OCI-LY7 (cell line): ENCODE results near the gene FEZ2. TPM values are rescaled to one million over a fixed set of nuclear protein-coding genes. Genes with fewer than 3 reads are reported as not detected.

ENCODE experiments used
- BruUV-seq: library from RNA; stranded (reverse); fragments of 400-500 nt; replicated peaks from 2 replicates; lab custom pipeline; 2021; lab: Mats Ljungman, UMichigan
- CTCF ChIA-PET: fragments of 300-600 bp; sonication (Branson Sonifier 250); formaldehyde crosslinking; loops from one replicate; lab custom pipeline; 2022; ENCODE audit warnings: antibody characterized with exemption; ENCODE audit not compliant: unreplicated experiment; lab: Charles Lee
- POLR2A ChIA-PET: fragments of 300-600 bp; sonication (Branson Sonifier 250); formaldehyde crosslinking; loops from one replicate; lab custom pipeline; 2022; ENCODE audit warnings: antibody characterized with exemption; lab: Charles Lee
- DNase-seq: peaks from one replicate; pipeline ENCODE4 v3.0.0-alpha.2; 2015; ENCODE audit warnings: low spot score
- H2AFZ ChIP-seq: fragments of 200-600 bp; sonication (generic), shearing (Covaris generic); 2 replicates; pipeline ENCODE4 v1.6.1; 2014; ENCODE audit warnings: mild to moderate bottlenecking, antibody characterized with exemption, low read length, moderate library complexity
- H3K27ac ChIP-seq: fragments of 200-600 bp; sonication (generic); 2 replicates; pipeline ENCODE4 v1.5.1; 2014; ENCODE audit warnings: mixed run types, low read depth, mild to moderate bottlenecking, moderate library complexity, low read length, inconsistent platforms; ENCODE audit not compliant: poor library complexity, severe bottlenecking
- H3K36me3 ChIP-seq: fragments of 200-600 bp; sonication (generic); 2 replicates; pipeline ENCODE4 v1.6.1; 2014; ENCODE audit warnings: mild to moderate bottlenecking, antibody characterized with exemption, low read length, moderate library complexity, mixed read lengths; ENCODE audit not compliant: insufficient read depth
- H3K4me1 ChIP-seq: fragments of 200-600 bp; sonication (generic); 2 replicates; pipeline ENCODE4 v1.5.1; 2014; ENCODE audit warnings: mild to moderate bottlenecking, low read length; ENCODE audit not compliant: insufficient read depth, poor library complexity, severe bottlenecking
- H3K4me2 ChIP-seq: fragments of 200-600 bp; sonication (generic); 2 replicates; pipeline ENCODE4 v1.6.1; 2014; ENCODE audit warnings: mild to moderate bottlenecking, low read length
- H3K4me3 ChIP-seq: fragments of 200-600 bp; sonication (generic); 2 replicates; pipeline ENCODE4 v1.5.1; 2014; ENCODE audit warnings: mild to moderate bottlenecking, low read depth, low read length; ENCODE audit not compliant: poor library complexity, severe bottlenecking
- H3K79me2 ChIP-seq: fragments of 200-600 bp; sonication (generic); 2 replicates; pipeline ENCODE4 v1.6.1; 2016; ENCODE audit warnings: low read depth, mild to moderate bottlenecking, low read length, moderate library complexity, mixed read lengths; ENCODE audit not compliant: insufficient read depth
- H3K9me2 ChIP-seq: fragments of 200-600 bp; sonication (generic); 2 replicates; pipeline ENCODE4 v1.6.1; 2016; ENCODE audit warnings: mild to moderate bottlenecking, low read length, mixed read lengths; ENCODE audit not compliant: insufficient read depth
- H3K9me3 ChIP-seq: fragments of 200-600 bp; sonication (generic); 2 replicates; pipeline ENCODE4 v1.6.1; 2014; ENCODE audit warnings: mild to moderate bottlenecking, mixed run types, low read length, mixed read lengths
- H4K20me1 ChIP-seq: fragments of 200-600 bp; sonication (generic); 2 replicates; pipeline ENCODE4 v1.6.1; 2014; ENCODE audit warnings: mild to moderate bottlenecking, antibody characterized with exemption, low read length, moderate library complexity, mixed read lengths; ENCODE audit not compliant: insufficient read depth
- CTCF ChIP-seq: fragments of 200-600 bp; sonication (generic); conservative IDR thresholded peaks from 2 replicates; pipeline ENCODE4 v1.5.1; 2014; ENCODE audit warnings: mild to moderate bottlenecking, antibody characterized with exemption, low read length, moderate library complexity, mixed read lengths
- EZH2phosphoT487 ChIP-seq: fragments of 200-600 bp; sonication (generic); IDR thresholded peaks from 2 replicates; pipeline ENCODE4 v1.6.1; 2018; ENCODE audit warnings: low read depth, borderline replicate concordance, mild to moderate bottlenecking, mixed run types, antibody characterized with exemption, low read length, moderate library complexity, mixed read lengths
- intact Hi-C: fragments of 100-400 bp; cut with micrococcal nuclease; formaldehyde crosslinking; loops from one replicate; pipeline ENCODE4 v1.10.0; 2022; ENCODE audit not compliant: unreplicated experiment
- total RNA-seq, 2 experiments: library from RNA; depleted of rRNA in 1 of 2; stranded (reverse); fragments of >200 nt in 1 of 2; shearing (Covaris generic) in 1 of 2; gene quantifications; 2 replicates each; pipeline ENCODE4 v1.2.3, GENCODE V29; 2014 to 2022

The FEZ2 gene
- total RNA-seq, 2 experiments from 2014 or later = 17.1 to 23.2 TPM

- H3K4me1 ChIP-seq = no peaks in the 10 kb centered on the region
- TF ChIP-seq CTCF (no peak), EZH2phosphoT487 (no peak)
- H3K4me3 ChIP-seq = no peak overlapping the region
- POLR2A ChIA-PET = interaction anchor here (0.6 kb wide), 1 partner anchor 66 kb away, joined by 5 read pairs; no protein-coding TSS in a partner anchor
- no peak for DNase-seq
- BruUV-seq = no TSS peak
- H2AFZ ChIP-seq = no peak overlapping the region
- no peak overlapping the region for H3K4me2 ChIP-seq
- no peak overlapping the region for H3K27ac ChIP-seq
- H3K9me2 ChIP-seq = no peaks in the 10 kb centered on the region
- peaks cover 38% of the 10 kb centered on the region for H3K36me3 ChIP-seq
- H4K20me1 ChIP-seq = no peaks in the 10 kb centered on the region
- no peaks in the 10 kb centered on the region for H3K79me2 ChIP-seq
- CTCF ChIA-PET = no interaction called here
- intact Hi-C loops = no loop called here
- no peaks in the 10 kb centered on the region for H3K9me3 ChIP-seq
Measured at GRCh38 chr2:36520431-36520830, 77.5 kb downstream of the FEZ2 start.

- intact Hi-C loops = no loop called here
- no peak overlapping the region for H3K4me3 ChIP-seq
- H3K9me3 ChIP-seq = no peaks in the 10 kb centered on the region
- no peaks in the 10 kb centered on the region for H3K9me2 ChIP-seq
- no peak overlapping the region for H3K4me2 ChIP-seq
- BruUV-seq = no TSS peak
- H3K4me1 ChIP-seq = no peaks in the 10 kb centered on the region
- H3K79me2 ChIP-seq = no peaks in the 10 kb centered on the region
- CTCF ChIA-PET = no interaction called here
- POLR2A ChIA-PET = interaction anchor here (0.5 to 1.0 kb wide), 2 partner anchors 13 to 111 kb away, joined by 3 read pairs; no protein-coding TSS in a partner anchor
- no peaks in the 10 kb centered on the region for H4K20me1 ChIP-seq
- H3K27ac ChIP-seq = no peak overlapping the region
- no peak for TF ChIP-seq CTCF
- peaks cover 54% of the 10 kb centered on the region for H3K36me3 ChIP-seq
- DNase-seq = no peak
- no peak overlapping the region for H2AFZ ChIP-seq
Measured at GRCh38 chr2:36516136-36516870, 81.7 kb downstream of the FEZ2 start.

- no peak overlapping the region for H2AFZ ChIP-seq
- no peak for DNase-seq
- CTCF ChIA-PET = no interaction called here
- TF ChIP-seq EZH2phosphoT487 (no peak), CTCF (no peak)
- no peaks in the 10 kb centered on the region for H3K9me3 ChIP-seq
- intact Hi-C loops = no loop called here
- H3K79me2 ChIP-seq = no peaks in the 10 kb centered on the region
- POLR2A ChIA-PET = interaction anchor here (0.6 kb wide), 1 partner anchor 9 kb away, joined by 3 read pairs; no protein-coding TSS in a partner anchor
- no TSS peak for BruUV-seq
- no peak overlapping the region for H3K4me2 ChIP-seq
- H3K4me1 ChIP-seq = no peaks in the 10 kb centered on the region
- no peak overlapping the region for H3K4me3 ChIP-seq
- H3K9me2 ChIP-seq = no peaks in the 10 kb centered on the region
- H4K20me1 ChIP-seq = no peaks in the 10 kb centered on the region
- no peak overlapping the region for H3K27ac ChIP-seq
- H3K36me3 ChIP-seq = peaks cover 54% of the 10 kb centered on the region
Measured at GRCh38 chr2:36515538-36515937, 82.4 kb downstream of the FEZ2 start.
